Activated CD8-positive, alpha-beta T cell treated with anti-CD3 and anti-CD28 coated beads for 36 hours (primary cell): ENCODE measurements around the gene U2AF2. TPM values are rescaled to one million over a fixed set of nuclear protein-coding genes. Genes with fewer than 3 reads are reported as not detected.

Source experiments
- ATAC-seq: fragments of 200-7000 bp; cut with Tn5 transposase; one replicate; pipeline ENCODE4 v1.10.0; 2021; ENCODE audit warnings: mild to moderate bottlenecking, moderate library complexity
- CTCF ChIA-PET: fragments of 350-600 bp; sonication (Branson Sonifier 250); formaldehyde crosslinking; loops from one replicate; lab custom pipeline; 2021; ENCODE audit warnings: antibody characterized with exemption; lab: Charles Lee
- POLR2A ChIA-PET: fragments of 350-600 bp; sonication (Branson Sonifier 250); formaldehyde crosslinking; loops from one replicate; lab custom pipeline; 2021; ENCODE audit warnings: antibody characterized with exemption; lab: Charles Lee
- DNase-seq: peaks from one replicate; pipeline ENCODE4 v3.0.0-alpha.2; 2020
- H3K27ac Mint-ChIP-seq: one replicate; pipeline ENCODE4 v1.8.0; 2021; ENCODE audit warnings: mild to moderate bottlenecking, mixed read lengths
- H3K27me3 Mint-ChIP-seq: one replicate; pipeline ENCODE4 v1.8.0; 2021; ENCODE audit warnings: mixed read lengths
- H3K36me3 Mint-ChIP-seq: one replicate; pipeline ENCODE4 v1.8.0; 2021; ENCODE audit warnings: low read depth, mixed read lengths
- H3K4me1 Mint-ChIP-seq: one replicate; pipeline ENCODE4 v1.8.0; 2021; ENCODE audit warnings: low read depth, mixed read lengths
- H3K4me3 Mint-ChIP-seq: one replicate; pipeline ENCODE4 v1.8.0; 2021; ENCODE audit warnings: mild to moderate bottlenecking, moderate library complexity, mixed read lengths
- H3K9me3 Mint-ChIP-seq: one replicate; pipeline ENCODE4 v1.8.0; 2021; ENCODE audit warnings: mixed read lengths
- intact Hi-C: fragments of 100-400 bp; cut with micrococcal nuclease; formaldehyde crosslinking; loops from one replicate; pipeline ENCODE4 v1.10.0; 2022
- total RNA-seq, 2 experiments: library from RNA; stranded (reverse); gene quantifications; one replicate each; pipeline ENCODE4 v1.2.3, GENCODE V29; 2021
- TF ChIP-seq, protein P1 (sequence below): fragments of 200-600 bp; IDR thresholded peaks from one replicate; pipeline ENCODE4 v1.8.0; 2022; ENCODE audit warnings: antibody characterized with exemption, mild to moderate bottlenecking

U2AF2 gene
- total RNA-seq, 2 experiments from 2014 or later, result 304 to 306 TPM

GRCh38 chr19:55678121-55678671 lies 23.4 kb downstream of the U2AF2 start:
- intact Hi-C loops, result no loop called here
- ATAC-seq, result no peak
- H3K4me3 Mint-ChIP-seq, result no peak overlapping the region

DNA sequence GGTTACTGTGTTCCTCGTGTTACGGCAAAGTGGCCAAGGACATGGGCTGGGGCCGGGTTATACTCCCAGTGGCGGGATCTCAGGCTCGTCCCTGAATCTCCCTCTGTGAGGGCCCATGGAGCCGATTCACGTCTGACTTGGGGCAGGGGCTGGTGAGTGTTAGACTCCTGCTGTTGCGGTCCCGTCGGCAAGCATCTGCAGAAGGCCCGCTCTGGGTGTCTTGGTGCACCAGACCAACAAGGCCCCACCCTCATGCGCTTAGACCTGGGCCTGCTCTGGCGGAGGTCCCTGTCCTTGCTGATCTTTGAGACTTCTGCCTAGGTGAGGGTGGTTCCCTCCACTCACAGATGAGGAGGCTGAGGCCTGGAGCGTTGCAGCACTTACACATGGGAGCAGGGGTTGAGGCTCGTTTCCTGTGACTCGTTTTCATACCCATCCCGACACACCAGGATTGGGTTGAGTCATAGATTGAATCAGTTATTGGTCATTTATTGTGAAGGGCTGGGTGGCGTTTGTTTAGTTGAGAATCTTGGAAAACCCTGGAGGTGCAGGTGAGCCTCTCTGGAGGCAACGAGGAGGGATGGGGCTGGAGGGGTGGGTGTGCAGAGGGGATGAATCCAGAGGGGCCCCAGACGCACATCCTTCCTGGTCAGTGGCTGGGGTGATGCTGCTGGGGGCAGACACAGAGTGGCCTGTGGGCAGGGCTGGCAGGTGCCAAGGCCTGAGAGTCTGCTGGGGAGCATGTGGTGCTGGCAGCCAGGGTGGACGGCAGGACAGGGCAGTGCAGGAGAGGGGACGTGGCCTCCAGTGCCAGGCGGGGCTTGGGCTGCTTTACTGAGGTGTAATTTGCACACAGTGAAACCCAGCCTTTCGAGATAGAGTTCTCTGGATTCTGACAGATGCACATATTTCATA lies 24.8 kb downstream of the U2AF2 start:
- no peaks in the 10 kb centered on the region for H3K9me3 Mint-ChIP-seq
- no peak for ATAC-seq
- CTCF ChIA-PET, result no interaction called here
- intact Hi-C loops, result no loop called here
- H3K36me3 Mint-ChIP-seq, result peaks cover 33% of the 10 kb centered on the region
- DNase-seq, result no peak
- no peaks in the 10 kb centered on the region for H3K27me3 Mint-ChIP-seq
- TF ChIP-seq, protein P1, sequence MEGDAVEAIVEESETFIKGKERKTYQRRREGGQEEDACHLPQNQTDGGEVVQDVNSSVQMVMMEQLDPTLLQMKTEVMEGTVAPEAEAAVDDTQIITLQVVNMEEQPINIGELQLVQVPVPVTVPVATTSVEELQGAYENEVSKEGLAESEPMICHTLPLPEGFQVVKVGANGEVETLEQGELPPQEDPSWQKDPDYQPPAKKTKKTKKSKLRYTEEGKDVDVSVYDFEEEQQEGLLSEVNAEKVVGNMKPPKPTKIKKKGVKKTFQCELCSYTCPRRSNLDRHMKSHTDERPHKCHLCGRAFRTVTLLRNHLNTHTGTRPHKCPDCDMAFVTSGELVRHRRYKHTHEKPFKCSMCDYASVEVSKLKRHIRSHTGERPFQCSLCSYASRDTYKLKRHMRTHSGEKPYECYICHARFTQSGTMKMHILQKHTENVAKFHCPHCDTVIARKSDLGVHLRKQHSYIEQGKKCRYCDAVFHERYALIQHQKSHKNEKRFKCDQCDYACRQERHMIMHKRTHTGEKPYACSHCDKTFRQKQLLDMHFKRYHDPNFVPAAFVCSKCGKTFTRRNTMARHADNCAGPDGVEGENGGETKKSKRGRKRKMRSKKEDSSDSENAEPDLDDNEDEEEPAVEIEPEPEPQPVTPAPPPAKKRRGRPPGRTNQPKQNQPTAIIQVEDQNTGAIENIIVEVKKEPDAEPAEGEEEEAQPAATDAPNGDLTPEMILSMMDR, result no peak
- no peak overlapping the region for H3K4me3 Mint-ChIP-seq
- peaks cover 43% of the 10 kb centered on the region for H3K4me1 Mint-ChIP-seq
- POLR2A ChIA-PET, result no interaction called here
- H3K27ac Mint-ChIP-seq, result peak overlapping the region; percentile 30

More at GRCh38 chr19:55678121-55678671, 23.4 kb downstream of the U2AF2 start:
- Mint-ChIP-seq H3K9me3 (no peaks in the 10 kb centered on the region), H3K36me3 (peaks cover 39% of the 10 kb centered on the region), H3K27ac (no peak overlapping the region), H3K4me1 (peaks cover 46% of the 10 kb centered on the region), H3K27me3 (no peaks in the 10 kb centered on the region)
- no peak for DNase-seq
- TF ChIP-seq, protein P1, result no peak
- ChIA-PET CTCF (no interaction called here), POLR2A (no interaction called here)

DNA sequence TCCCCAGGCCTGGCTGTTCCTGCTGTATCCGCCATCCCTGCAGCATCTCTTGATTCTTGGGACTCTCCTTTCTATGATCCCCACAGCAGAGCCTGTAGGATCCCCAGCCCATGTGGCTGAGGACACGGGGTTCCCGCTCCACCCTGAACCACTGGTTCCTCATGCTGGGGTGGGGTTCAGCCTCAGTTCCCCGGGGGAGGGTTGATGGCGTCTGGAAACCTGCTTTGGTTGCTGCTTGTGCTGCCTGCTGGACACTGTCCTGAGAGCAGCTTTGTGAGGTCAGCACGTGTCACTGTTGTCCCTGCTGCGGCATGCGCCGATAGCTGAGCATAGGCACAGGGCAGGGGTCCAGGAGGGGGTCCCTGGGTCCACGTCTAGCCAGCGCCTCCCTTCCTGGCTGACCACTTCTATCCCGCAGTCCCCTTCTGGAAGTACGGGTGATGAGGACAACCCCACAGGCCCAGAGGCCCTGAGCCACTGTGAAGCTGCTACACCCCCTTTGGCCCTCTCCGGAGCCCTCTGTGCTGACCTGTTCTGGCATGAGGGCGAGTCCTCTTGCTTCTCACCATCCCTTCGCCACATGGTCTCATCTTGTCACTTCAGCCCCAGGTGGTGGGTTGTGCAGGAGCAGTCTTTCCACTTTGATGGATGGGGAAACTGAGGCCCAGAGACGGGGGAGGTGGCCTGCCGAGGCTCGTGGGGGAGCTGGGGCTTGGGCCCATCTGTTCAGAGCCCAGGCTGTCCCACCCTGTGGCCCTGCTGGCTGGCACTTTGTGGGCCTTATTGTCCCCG lies 25.7 kb downstream of the U2AF2 start:
- ATAC-seq (no peak), DNase-seq (no peak)
- no peak overlapping the region for H3K4me3 Mint-ChIP-seq
- H3K9me3 Mint-ChIP-seq, result no peaks in the 10 kb centered on the region
- H3K27me3 Mint-ChIP-seq, result no peaks in the 10 kb centered on the region
- TF ChIP-seq, protein P1, result no peak
- H3K27ac Mint-ChIP-seq, result peak overlapping the region; percentile 46
- peaks cover 43% of the 10 kb centered on the region for H3K4me1 Mint-ChIP-seq
- H3K36me3 Mint-ChIP-seq, result peaks cover 31% of the 10 kb centered on the region
- POLR2A ChIA-PET, result interaction anchor here (0.9 kb wide), 1 partner anchor 13 kb away, joined by 3 read pairs; no protein-coding TSS in a partner anchor
- CTCF ChIA-PET, result no interaction called here
- intact Hi-C loops, result no loop called here

DNA sequence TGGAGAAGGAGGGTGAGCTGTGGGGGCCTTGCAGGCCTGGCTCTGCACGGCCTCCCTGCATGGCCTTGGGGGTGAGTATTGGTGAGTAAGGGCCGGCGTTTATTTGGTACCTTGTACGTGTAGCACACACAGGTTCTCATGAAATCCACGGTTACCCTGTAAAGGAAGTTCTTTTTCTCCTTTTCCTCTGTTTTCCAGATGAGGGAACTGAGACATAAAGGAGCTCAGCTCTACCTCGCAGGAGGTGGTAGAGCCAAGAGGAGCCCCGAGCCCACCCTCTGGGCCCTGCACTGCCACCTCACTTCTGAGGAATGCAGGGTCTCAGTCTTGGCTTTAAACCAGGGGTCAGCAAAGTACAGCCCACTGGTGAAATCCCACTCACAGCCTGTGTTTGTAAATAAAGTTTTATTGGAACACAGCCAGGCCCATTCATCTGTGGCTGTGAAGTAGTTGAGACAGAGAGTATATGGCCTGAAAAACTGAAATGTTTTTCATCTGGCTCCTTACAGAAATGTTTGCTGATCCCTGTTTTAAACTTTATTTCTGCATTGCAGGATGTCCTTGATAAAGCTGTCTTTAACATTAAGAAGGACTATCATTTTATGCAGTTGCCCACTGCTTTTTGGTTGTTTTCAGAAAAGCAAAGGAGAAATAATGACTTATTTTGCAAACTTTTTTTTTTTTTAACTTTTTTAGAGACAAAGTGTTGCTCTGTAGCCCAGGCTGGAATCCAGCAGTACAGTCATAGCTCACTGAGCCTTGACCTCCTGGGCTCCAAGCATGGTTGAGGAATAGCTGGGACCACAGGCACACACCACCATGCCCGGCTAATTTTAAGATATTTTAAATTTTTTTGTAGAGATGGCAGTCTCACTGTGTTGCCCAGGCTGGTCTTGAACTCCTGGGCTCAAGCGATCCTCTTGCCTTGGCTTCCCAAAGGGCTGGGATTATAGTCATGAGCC lies 26.6 kb downstream of the U2AF2 start:
- Mint-ChIP-seq H3K4me3 (no peak overlapping the region), H3K27me3 (no peaks in the 10 kb centered on the region), H3K27ac (no peak overlapping the region), H3K9me3 (no peaks in the 10 kb centered on the region), H3K4me1 (peaks cover 43% of the 10 kb centered on the region), H3K36me3 (peaks cover 32% of the 10 kb centered on the region)
- TF ChIP-seq, protein P1, result no peak
- ChIA-PET POLR2A (interaction anchor here (0.9 kb wide), 1 partner anchor 14 kb away, joined by 3 read pairs; no protein-coding TSS in a partner anchor), CTCF (interaction anchor here (1.0 kb wide), 1 partner anchor 28 kb away, joined by 3 read pairs; no protein-coding TSS in a partner anchor)
- ATAC-seq, result no peak
- intact Hi-C loops, result no loop called here
- no peak for DNase-seq
